Right renal pelvis (tissue), 4 donors: ENCODE data around the gene IER2. TPM values are rescaled to one million over a fixed set of nuclear protein-coding genes. Genes with fewer than 3 reads are reported as not detected.

Source experiments
- DNase-seq, 4 donors: peaks; one replicate each; pipeline ENCODE4 v3.0.0-alpha.2; 2013; ENCODE audit warnings: low read depth in 4 of 4, low spot score in 3 of 4, missing footprints in 1 of 4
- polyA plus RNA-seq, 4 donors: library from polyadenylated mRNA; unstranded; fragments of 120-200 nt; gene quantifications; one replicate each; pipeline ENCODE4 v1.2.1, GENCODE V29; 2013; ENCODE audit not compliant: insufficient read length in 4 of 4

IER2 gene
- 100 to 1,000 TPM in 1 of 4 donors, 10 to 100 TPM in 3; 65.7 to 146 (median 88.8) TPM for polyA plus RNA-seq

GRCh38 chr19:13150187-13150930 lies at the start of gene IER2, which contains the start of gene STX10:
Gene IER2, plus strand, starts transcription at chr19:13150411. Its CDS starts 2,776 bp downstream, at chr19:13153187.
Gene STX10, minus strand, starts transcription at chr19:13150375. Its CDS starts 202 bp downstream, at chr19:13150173.
- DNase-seq, result peak; percentile 87 to 91 (median 89)

- no peak for DNase-seq
Observed at GRCh38 chr19:13100841-13101589, 49.2 kb upstream of the IER2 start.

- no peak for DNase-seq
Observed at GRCh38 chr19:13101590-13102415, 48.4 kb upstream of the IER2 start.

GRCh38 chr19:13102416-13102665 lies 47.9 kb upstream of the IER2 start:
- no peak for DNase-seq

GRCh38 chr19:13102666-13103580 lies 47.3 kb upstream of the IER2 start, which contains the start of gene LYL1:
Gene LYL1, minus strand, starts transcription at chr19:13102858. Its CDS starts 1,687 bp downstream, at chr19:13101171.
- no peak for DNase-seq

- no peak for DNase-seq
Observed at GRCh38 chr19:13103581-13104359, 46.4 kb upstream of the IER2 start.

GRCh38 chr19:13104360-13104847 lies 45.8 kb upstream of the IER2 start:
- no peak for DNase-seq

GRCh38 chr19:13104848-13105711 lies 45.1 kb upstream of the IER2 start:
- no peak for DNase-seq

GRCh38 chr19:13109361-13110098 lies 40.7 kb upstream of the IER2 start:
- DNase-seq, result no peak

GRCh38 chr19:13110099-13110610 lies 40.1 kb upstream of the IER2 start:
- DNase-seq, result no peak

- no peak for DNase-seq
Observed at GRCh38 chr19:13112555-13112954, 37.7 kb upstream of the IER2 start.

GRCh38 chr19:13115936-13116281 lies 34.3 kb upstream of the IER2 start:
- DNase-seq, result no peak

GRCh38 chr19:13116282-13117175 lies 33.7 kb upstream of the IER2 start, which contains the start of gene TRMT1:
Gene TRMT1, minus strand, starts transcription at chr19:13116740. Its CDS starts 341 bp downstream, at chr19:13116399.
- peak; percentile 78 to 90 (median 86) for DNase-seq

- no peak for DNase-seq
Observed at GRCh38 chr19:13117176-13117771, 32.9 kb upstream of the IER2 start.

GRCh38 chr19:13117772-13118423 lies 32.3 kb upstream of the IER2 start, which contains the start of gene NACC1:
Gene NACC1, plus strand, starts transcription at chr19:13118264. Its CDS starts 16,944 bp downstream, at chr19:13135208.
- peak; percentile 70 to 77 (median 73) for DNase-seq
